HUDEP-2 (cell line): ENCODE measurements around the gene PLEKHH2.

Experiments
- DNase-seq, 76 experiments: peaks; one replicate each; lab custom pipeline; 2025; ENCODE audit not compliant: unreplicated experiment in 76 of 76; lab: John Stamatoyannopoulos, UW

PLEKHH2 gene

GRCh38 chr2:43754180-43754579, 117.1 kb downstream of the PLEKHH2 start:
- no peak for DNase-seq

- DNase-seq: no peak
These were observed 121.7 kb downstream of the PLEKHH2 start for GRCh38 chr2:43758739-43759138.

GRCh38 chr2:43759195-43759594, 122.1 kb downstream of the PLEKHH2 start:
- no peak for DNase-seq

- DNase-seq: no peak
These were observed 125.2 kb downstream of the PLEKHH2 start for GRCh38 chr2:43762286-43762685.

GRCh38 chr2:43763091-43763490, 126.0 kb downstream of the PLEKHH2 start:
- DNase-seq: no peak

GRCh38 chr2:43764086-43764705, 127.1 kb downstream of the PLEKHH2 start:
- no peak for DNase-seq

- no peak for DNase-seq
These were observed 128.9 kb downstream of the PLEKHH2 start for GRCh38 chr2:43766006-43766405.

GRCh38 chr2:43773876-43774613, 137.0 kb downstream of the PLEKHH2 start, which contains the start of gene DYNC2LI1:
Gene DYNC2LI1 (plus strand): TSS chr2:43774039. CDS start chr2:43774139, 100 bp downstream.
- peak in 74 of 76 experiments; percentile 9 to 91 (median 76) for DNase-seq

- no peak for DNase-seq
These were observed 137.6 kb downstream of the PLEKHH2 start for GRCh38 chr2:43774617-43775016.

GRCh38 chr2:43776324-43776723, 139.3 kb downstream of the PLEKHH2 start:
- DNase-seq: no peak

GRCh38 chr2:43777306-43777926, 140.4 kb downstream of the PLEKHH2 start:
- no peak for DNase-seq

- no peak for DNase-seq
These were observed 141.2 kb downstream of the PLEKHH2 start for GRCh38 chr2:43778233-43778632.

GRCh38 chr2:43787895-43788294, 150.8 kb downstream of the PLEKHH2 start:
- DNase-seq: no peak

- DNase-seq: no peak
These were observed 151.6 kb downstream of the PLEKHH2 start for GRCh38 chr2:43788646-43789045.

- no peak for DNase-seq
These were observed 153.1 kb downstream of the PLEKHH2 start for GRCh38 chr2:43790147-43790546.

- DNase-seq: no peak
These were observed 154.1 kb downstream of the PLEKHH2 start for GRCh38 chr2:43791035-43791765.

- no peak for DNase-seq
These were observed 155.6 kb downstream of the PLEKHH2 start for GRCh38 chr2:43792653-43793052.

GRCh38 chr2:43794956-43795355, 157.9 kb downstream of the PLEKHH2 start:
- no peak for DNase-seq

GRCh38 chr2:43796206-43796605, 159.1 kb downstream of the PLEKHH2 start:
- DNase-seq: no peak

GRCh38 chr2:43798300-43798699, 161.2 kb downstream of the PLEKHH2 start:
- DNase-seq: peak in 2 of 76 experiments; percentile 1 to 2

- no peak for DNase-seq
These were observed 163.8 kb downstream of the PLEKHH2 start for GRCh38 chr2:43800894-43801293.
